Stimulated activated CD4-positive, alpha-beta T cell treated with anti-CD3 and anti-CD28 coated beads, Interleukin-12 subunit alpha, Interleukin-12 subunit beta, amount 100 ng/mL, for 24 hours (primary cell): ENCODE measurements around the gene CDH11.

Source experiments
- DNase-seq, 2 experiments: peaks; one replicate each; pipeline ENCODE4 v3.0.0-alpha.2; 2020; ENCODE audit warnings: low read depth in 2 of 2

CDH11 gene

GRCh38 chr16:65116818-65117430 lies 4.9 kb downstream of the CDH11 start:
- no peak for DNase-seq

GRCh38 chr16:65116216-65116615 lies 5.6 kb downstream of the CDH11 start:
- no peak for DNase-seq

DNA sequence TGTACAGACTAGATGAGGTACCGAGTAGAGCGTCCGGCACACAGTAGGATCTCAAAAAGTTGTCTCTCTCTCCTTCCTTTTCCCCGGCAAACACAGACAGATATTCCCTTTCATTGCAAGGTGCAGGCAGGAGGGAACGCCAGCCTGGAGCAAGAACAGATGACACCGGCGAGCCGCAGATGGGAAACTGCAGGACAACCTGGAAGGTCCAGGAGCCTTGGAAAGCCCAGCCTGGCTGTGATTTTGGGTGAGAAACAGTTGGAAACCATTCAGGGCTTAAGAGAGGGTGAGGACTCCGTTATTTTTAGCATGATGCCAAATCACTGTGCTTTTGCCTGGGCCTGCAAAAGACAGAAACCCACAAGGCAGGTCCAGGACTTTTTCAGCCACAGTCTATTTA lies 7.3 kb downstream of the CDH11 start:
- no peak for DNase-seq

DNA sequence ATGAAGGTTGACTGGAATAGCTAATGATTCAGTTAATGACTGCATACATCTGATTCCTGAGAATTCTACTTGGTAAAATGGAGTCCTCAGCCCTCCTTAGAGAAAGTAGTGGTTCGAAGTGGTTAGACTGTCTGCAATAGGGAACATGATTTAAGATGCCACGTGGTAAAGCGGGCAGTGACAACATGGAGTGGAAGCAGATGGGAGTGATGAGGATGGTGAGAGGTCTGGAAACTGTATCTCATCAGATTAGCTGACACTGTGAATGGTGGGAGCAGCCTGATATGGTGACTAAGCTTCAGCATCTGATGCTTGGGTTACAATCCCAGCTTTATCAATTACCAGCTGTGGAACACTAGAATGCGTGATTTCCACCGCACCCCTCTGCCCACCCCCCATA lies 8.4 kb downstream of the CDH11 start:
- DNase-seq: no peak

DNA sequence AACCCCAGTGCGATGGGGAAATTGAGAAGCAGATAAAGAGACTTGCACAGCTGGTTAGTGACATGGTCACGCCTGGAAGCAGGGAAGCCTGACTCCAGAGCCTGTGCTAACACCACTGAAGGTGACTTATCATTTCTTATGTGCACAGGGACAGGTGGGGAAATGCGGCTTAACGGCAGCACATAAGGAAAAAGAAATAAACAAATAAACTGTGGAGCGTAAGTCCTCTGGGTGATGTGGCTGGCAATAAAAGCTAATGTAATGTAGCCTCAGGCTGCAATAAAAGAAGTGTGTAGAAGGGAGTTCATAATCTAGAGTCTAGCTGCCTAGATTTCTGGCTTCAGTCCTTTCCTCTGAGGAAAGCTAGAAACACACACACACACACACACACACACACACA lies 10.6 kb downstream of the CDH11 start:
- no peak for DNase-seq

DNA sequence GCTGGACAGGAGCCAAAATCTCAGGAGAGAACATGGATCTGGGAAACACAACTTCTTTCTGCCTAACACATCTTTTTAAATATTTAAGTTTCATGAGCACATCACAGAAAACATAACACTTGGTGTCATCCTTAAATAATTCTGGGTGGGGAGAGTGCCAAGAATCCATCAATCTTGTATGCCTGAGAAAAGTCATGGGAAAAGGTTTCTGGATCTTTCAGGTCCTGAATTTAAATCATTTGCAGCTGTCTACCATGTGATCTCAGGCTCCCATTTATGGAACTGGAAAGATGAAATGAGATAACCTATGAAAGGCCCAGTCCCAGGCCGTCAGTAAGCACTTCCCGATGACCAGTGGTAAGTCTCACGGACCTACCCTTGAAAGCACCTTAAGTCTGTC lies 15.1 kb downstream of the CDH11 start:
- no peak for DNase-seq

GRCh38 chr16:65105171-65105570 lies 16.7 kb downstream of the CDH11 start:
- no peak for DNase-seq

DNA sequence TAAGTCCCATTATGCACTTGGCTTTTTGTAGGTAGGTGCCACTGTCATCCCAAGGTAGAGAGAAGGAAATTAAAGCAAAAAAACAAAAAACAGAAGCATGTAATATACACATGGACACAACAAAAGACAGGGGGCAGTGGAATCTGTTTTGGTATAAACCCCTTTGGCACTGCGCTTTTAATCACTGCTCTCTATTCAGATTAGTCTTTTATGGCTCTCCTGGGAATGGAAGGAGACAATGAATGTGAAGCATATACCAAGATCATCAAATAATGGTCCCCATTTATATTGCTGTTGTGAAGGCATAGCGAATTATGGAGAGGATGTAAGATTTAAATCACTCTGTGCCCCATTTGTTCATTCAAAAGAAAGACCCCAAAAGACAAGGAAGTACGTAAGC lies 17.4 kb downstream of the CDH11 start:
- DNase-seq: no peak

DNA sequence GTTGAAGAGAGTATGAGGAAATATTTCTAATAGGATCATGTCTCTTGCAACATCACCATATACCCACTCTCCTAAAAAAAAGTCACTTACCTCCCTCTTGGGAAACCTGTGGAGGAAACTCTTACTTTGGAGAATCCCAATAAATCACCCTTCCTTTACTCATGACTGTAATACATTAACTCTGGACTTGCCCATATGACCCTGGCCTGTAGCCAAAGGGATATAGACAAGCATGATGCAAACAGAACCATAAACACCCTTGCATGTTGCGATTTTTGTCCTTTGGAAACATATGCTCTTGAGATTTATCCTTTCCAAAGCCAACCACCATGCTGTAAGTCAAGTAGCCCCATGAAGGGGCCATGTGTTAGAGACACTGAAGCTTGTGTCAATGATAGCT lies 19.5 kb downstream of the CDH11 start:
- no peak for DNase-seq

- DNase-seq: no peak
These were observed 20.9 kb downstream of the CDH11 start for GRCh38 chr16:65101009-65101408.

DNA sequence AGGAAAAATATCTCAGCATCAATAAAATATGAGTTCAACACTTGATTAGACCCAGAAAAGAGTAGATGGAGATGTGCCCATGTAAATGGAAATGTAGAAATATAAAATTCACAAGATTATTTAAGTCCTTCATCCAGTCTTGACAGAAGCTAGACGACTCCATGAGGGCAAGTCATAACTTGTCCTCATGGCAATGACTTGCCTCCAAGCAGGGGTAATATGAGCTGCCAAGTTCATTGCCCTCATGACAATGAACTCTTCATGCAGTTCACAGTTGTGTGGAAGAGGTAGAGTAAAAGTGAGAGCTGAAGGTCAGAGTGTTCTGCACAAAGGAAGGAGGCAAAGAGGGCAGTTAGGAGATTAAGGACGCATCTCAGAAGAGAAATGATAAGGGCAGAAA lies 22.3 kb downstream of the CDH11 start:
- DNase-seq: no peak

DNA sequence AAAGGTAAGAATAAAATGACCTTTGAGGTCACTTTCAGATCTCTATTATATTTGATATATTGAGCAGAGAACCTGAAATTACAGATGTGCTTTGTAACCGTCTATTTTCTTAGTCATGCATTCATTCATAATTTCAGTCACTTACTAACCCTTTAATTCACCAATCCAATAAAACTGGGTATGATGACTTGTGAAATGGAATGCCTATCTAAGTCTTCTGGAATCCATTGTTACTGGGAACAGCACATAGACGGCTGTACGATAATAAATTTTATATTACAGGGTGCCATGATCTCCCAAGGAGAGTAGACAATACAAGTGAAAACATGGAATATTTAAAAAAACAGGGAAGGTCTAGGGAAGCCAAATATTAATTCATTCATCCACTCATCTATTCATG lies 22.9 kb downstream of the CDH11 start:
- no peak for DNase-seq

DNA sequence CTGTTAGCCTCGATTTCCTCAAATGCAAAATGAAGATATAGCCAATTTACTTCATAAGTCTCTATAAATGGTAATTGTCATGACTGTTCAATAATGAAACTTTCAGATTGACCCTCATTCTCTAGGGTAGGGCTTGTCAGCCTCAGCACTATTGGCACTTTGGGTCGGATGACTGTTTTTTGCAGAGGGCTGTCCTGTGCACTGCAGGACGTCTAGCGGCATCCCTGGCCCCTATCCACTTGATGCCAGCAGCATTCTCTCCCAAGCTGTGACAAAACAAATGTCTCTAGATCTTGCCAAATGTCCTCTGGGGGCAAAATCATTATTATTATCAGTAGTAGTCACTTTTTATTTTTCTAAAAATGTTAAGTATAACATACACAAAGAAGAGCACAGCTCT lies 24.6 kb downstream of the CDH11 start:
- DNase-seq: no peak

DNA sequence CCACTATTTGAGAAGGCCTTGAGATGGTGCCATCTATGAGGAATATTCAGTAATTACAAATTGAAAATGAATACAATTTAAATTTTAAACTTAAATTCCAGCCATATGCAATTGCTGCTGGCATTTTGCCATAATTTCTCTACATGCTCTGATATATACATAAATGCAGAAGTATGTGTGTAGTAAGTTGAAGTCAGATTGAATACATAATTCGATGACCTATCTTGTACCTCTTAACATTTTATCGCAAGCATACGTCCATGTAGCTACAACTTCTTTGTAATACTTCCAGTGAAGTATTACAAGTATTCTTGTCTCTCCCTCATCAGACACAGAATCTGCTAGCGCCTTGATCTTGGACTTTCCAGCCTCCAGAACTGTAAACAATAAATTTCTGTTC lies 26.0 kb downstream of the CDH11 start:
- DNase-seq: no peak

DNA sequence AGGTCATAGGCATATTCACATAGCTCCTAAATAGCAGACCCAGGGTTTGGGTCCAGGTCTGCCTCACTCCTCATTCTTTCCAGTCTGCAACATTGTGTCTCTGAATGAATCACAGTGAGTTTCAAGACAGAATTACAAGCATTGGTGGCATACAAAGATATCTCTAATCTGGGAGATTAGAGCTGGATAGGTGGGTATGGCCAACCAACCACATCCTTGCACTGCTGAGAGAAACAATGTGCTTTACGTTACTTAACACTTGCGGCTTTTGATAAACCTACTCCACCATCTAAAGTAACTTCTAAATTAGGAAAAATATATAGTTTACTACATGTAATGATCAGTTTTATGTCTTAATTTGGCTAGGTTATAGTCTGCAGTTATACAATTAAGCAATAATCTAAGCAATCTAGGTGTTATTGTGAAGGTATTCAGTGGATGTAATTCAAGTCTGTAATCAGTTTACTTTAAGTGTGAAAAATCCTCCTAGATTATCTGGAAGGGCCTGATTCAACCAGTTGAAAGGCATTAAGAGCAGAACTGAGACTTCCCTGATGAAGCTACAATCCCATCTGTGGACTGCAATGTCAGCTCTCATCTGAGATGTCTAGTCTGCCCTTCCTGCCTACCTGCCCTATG lies 26.7 kb downstream of the CDH11 start:
- no peak for DNase-seq

DNA sequence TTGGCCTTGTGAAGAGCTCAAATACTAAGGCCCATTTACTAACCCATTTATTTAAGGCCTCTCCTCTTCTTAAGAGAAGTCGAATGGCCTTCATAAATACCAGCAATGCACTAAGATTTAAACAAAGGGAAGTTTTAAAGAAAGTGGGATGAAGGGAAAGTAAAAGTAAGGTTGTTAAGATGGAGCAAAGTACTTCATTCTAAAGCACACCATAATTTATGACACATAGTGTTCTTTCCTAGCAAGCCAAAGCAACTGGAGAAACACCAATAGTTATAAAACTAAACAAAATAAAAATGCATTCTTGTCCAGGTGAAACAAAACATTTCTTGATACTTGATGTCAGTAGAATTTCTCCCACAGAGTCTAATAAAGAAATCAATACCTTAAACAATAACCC lies 27.9 kb downstream of the CDH11 start:
- DNase-seq: no peak

DNA sequence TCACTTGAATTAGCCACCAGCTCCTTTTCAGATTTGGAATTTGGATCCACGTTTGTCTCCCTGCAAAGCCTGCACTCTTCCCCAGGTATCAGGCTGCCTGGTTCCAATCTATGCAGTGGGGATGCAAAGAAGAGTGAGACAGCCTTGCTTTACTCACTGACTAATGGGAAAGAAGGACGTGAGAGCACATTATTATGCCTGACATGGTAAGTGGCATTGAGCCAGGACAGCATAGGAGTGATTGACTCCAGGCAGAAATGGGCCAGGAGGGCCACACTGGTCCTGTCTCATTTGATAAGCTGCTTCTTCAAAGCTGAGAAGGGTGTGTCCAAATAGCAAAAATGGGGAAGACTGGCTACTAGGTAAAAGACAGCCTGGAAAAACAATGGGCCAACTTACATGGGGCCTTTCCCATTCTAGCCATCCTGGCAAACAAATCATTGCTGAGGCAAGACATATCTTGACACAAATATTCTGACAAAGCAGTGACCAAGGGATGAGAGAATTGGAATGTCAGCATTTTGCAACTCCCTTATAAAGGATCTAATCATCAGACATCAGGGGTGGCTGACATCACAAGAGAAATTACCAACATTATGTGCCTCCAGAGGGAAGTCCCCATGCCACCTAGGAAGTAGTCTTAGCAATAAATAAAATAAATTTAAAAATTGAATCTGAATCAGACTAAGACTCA lies 38.6 kb downstream of the CDH11 start:
- DNase-seq: no peak

DNA sequence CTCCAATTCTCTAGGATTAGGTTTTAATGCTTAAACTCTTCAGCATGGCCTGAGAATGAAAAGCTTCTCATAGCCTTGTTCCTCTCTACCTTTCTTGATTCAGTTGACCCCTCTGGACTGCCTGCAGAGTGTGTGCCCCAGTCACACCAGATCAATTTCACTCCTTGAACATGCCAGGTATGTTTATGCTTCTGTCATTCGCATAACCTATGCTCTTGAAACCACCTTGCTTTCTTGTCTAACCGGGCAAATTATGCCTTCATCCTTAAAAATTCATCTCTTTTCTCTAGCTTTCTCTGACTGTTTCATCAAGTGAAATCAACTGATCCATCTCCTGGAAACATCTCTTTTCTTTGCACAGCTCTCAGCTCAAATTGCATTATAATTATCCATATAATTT lies 42.3 kb downstream of the CDH11 start:
- DNase-seq: no peak

DNA sequence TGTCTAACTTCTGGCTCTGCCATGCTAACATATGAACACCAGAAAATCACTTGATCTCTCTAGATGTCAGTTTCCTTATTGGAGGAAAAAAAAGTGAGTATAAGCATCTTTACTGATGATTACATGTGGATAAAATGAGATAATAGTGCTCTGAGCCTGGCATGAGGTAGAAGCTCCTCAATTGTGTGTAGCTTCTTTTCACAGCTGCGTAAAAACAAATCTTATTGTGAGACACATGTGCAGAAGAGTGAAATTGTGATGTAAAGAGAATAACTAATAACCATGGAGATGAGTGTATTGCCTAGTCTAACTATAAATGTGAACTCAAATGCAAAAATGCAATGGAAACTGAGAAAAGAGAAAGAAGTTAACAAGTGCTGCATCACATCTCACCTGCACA lies 44.7 kb downstream of the CDH11 start:
- DNase-seq: no peak

DNA sequence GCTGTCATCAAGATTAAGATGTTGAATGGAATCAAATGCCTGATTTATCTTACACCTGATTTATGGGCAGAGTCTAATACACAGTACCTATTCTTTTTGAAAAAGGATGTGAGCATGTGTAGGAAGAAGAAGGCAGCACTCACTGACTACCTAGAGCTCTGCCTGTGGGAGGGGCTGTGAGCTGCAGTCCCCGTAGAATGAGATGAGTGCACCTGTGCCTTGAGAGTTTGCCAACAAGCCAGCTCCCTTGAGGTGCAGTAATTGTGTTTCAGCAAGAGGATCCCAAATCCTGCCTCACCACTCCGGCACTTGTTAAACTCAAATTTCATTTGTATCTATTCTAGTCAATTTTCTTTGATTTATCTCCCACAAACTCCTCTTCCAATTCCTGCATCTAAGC lies 46.0 kb downstream of the CDH11 start:
- no peak for DNase-seq

DNA sequence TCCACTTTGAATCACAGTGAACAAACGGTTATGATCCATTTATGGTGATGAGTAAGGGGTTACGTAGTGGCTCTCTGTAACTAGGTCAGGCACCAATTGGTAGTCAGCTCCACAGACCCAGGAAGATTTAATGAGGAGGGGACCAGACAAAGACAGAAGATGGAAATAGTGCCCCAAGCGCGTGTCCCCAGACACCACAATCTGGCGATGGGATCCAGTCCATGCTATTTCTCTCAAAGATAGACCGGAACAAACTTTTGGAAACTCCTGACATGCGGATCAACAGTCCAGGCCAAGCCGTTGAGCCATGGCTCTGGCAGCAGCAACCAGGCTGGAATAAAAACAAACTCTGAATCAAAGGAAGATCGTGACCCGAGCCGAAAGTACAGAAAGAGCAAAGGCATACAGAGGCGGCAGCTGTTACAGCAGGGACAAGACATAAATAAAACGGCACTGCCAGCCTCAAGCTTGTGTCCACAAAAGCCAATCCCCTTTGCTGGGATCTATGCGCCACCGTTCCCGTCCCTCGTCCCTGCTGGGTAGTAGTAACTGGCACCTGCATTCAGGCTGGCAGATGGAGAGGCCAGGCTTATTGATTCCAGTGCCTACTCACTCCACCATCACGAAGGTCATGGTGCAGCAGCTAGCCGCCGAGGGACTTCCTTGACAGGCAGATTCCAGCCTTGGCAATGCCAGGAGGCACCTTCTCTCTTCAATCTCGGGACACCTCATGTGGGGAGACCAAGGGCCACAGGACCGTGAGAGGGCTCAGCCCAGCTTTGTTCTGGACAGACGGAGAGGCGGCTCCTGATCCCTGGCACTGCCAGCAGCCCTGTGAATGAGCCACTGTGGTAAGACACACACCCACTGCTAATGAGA lies 50.2 kb downstream of the CDH11 start:
- DNase-seq: no peak

GRCh38 chr16:65070831-65071432 lies 50.9 kb downstream of the CDH11 start:
- no peak for DNase-seq
